Stimulated activated CD8-positive, alpha-beta memory T cell treated with anti-CD3 and anti-CD28 coated beads, Interleukin-2, amount 100 ng/mL, for 48 hours (primary cell): ENCODE results near the gene GNB1.

Experiments
- DNase-seq, 2 donors: peaks; one replicate each; pipeline ENCODE4 v3.0.0-alpha.2; 2020; ENCODE audit warnings: low read depth in 2 of 2

GNB1 gene

DNA sequence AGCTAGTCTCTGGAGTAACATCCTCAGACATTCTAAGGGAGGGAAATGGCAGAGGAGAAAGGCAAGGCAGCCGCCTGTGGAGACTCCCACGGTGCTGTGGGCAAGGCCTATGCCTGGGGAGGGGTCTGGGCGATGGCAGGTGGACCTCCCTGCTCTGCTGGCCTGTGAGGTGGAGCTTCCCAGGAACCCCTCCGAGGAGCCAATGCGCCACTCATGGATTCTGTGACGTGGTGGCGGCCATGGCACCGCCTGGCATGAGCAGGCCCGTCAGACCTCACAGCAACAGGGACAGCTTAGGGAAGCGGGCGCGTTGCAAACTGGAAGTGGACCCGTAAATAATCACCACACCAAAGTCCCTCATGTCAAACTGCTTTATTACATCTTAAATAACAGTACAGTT lies 106.0 kb downstream of the GNB1 start:
- no peak for DNase-seq

GRCh38 chr1:1783320-1783719 lies 107.6 kb downstream of the GNB1 start:
- no peak for DNase-seq

DNA sequence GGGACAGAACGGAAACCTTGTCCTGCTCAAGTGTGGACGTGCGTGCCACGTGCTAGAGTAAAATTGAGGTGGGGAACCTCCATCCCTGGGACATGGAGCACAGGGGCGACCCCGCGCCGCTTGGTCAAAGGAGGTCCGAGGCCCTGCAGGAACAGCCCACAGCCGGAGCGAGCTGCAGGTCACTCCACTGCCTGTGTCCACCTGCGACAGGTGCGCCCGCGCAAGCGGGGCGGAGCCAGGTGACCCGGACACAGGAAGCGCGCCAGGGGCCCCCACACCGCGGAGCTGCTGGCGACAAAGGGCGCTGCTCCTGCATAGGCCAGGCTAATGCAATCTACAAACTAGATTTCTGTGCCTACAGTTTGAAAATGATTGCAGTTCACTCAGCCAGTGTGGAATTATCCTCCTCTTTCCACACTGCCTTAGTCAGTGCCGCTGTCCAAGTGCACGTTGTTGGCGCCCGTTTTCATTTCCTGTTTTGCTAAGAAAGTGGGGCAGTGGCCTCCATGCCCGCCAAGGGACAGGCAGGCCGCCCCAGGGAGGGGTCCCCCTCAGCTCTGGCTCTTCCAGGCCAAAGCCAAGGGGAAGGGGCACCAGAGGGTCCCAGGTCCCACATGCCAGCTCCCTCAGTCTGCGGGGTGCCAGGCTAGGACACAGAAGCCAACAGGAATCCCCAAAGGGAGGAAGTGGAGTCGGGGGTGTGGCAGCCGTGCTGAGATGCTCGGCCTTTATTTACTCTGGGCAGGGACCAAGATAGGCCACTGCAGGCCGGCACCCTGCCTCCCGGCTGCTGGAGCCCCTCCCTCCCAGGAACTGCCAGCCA lies 108.3 kb downstream of the GNB1 start:
- DNase-seq, result no peak

DNA sequence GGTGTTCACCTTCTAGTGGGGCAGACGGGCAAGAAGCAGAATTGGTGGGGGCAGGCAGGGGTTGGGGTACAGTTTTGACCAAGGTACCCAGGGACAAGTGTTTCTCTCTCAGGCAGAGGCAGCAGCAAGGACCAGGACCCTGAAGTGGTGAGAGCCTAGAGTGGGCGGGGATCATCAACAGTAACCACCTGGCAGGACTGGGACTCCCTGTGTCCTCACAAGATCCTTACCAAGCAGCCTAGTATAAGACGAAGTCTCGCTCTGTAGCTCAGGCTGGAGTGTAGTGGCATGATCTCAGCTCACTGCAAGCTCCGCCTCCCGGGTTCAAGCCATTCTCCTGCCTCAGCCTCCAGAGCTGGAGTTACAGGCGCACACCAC lies 109.4 kb downstream of the GNB1 start:
- DNase-seq, result no peak

DNA sequence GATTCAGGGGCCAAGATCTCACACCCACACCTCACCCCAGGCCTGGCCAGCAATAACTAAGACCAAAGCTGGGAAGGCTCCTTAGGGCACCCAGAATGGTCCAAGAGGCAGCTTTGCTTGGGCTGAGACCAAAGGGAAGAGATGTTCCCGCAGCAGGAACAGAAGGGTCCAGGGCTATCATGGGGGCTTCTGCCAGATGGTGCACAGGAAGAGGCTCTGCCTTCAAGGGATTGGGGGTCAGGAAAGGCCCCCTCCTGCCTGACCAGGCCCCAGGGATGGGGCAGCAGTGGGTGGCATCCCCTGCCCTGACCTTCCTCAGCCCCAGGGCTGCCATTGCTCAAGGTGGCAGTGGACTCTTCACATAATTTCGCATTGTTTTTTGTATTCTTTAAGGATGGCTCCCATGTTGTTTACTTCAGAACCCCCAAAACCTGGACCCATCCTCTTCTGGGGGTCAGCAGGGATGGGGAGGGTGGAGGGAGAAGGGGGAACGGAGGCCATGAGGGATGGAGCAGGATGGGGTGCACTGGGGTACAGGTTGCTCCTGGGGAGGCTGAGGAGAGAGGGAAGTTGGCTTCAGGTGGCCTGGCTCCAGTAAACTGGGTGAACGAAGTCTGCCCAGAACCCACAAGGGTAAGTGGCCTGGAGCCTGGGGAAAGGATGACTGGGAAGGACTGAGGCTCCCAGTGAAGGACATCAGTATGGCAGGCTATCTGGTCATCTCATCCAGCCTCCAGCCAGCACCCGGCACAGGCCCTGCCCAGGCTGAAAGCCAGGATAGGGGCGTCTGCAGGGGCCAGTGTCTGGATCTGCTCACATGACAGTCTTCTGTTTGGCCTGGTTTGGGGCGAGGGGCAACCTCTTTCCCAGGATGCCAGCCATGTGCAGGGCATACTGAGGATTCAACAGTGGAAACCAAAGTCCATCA lies 110.0 kb downstream of the GNB1 start:
- no peak for DNase-seq

DNA sequence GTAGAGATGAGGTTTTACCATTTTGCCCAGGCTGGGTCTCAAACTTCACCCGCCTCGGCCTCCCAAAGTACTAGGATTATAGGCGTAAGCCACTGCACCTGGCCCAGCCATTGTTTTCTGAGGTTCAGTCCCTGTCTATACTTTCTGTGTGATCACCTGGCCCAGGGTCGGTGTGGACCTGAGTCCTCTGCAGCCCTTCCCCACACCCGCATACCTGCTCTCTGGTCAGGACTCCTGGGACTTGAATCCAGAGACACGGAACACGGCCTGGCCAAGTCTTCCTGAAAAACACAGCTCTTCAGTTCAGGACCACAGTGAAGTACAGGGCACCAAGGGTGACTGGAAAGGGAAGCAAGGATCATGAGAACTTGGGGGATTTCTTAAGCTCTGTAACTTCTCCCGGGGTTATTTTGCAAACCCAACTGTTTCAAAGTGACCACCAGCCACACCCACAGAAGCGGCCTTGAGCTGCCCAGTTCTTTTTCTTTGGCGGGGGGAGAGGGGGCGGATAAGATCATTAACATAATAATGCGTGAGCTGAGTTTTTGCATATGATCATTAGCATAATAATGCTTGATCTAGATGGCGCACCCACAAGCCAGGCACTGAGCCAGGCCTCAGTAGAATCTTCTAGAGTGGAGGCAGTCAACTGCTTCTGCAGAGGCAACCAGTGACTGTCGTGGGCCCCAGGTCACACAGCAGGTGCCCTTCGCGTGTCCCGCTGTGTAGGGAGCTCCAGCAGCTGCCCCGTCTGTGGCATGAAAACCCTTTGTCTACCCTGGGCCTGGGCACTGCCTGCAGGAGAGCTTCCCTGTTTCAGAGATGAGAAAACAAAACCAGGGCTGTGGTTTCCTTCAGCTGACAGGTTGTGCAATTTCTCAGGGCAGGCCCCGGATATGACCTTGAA lies 110.9 kb downstream of the GNB1 start:
- DNase-seq, result peak in 1 of 2 donors; percentile 46

DNA sequence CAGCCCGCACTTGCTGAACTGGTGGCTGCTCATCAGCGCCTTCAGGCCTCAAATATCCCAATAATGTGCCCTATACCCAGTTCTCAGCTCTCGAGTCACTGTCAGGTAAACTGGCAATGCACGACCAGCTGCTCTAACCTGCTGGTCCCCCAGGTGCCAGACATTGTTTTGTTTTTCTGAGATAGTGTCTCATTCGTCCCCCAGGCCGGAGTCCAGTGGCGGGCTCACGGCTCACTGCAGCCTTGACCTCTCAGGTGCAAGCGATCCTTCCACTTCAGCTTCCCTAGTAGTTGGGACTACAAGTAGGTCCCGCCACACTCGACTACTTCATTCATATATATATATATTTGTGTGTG lies 111.6 kb downstream of the GNB1 start:
- no peak for DNase-seq

DNA sequence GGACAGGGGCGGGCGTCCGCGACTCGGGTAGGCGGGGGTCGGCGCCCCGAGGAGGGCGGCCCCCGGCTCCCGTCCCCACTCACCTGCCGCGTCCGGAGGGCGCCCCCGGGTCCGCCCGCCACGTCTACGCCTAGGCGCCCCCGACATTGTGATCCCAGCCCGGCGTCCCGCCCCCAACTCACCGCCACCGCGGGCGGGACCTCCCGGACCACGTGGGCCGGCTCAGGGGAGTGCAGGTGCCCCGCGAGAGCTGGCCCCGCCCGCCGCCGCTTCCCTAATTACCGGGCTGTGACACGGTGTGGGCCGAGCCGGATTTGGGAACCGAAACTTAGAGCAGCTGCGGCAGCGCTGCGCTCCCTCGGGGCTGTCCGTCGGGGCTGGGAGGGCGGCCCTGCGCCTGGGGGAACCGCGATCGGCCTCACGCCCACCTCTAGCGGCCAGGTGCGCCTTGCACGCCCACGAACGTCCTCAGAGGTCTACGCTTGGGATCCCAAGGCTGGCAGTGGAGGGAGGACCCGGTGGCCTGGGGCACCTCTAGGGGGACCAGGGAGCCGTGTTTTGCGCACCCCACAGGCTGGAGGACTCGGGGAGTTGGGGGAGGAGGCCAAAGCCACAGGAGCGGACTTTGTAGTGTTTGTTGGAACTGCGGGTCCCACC lies 112.1 kb downstream of the GNB1 start:
- DNase-seq, result peak; percentile 68 to 76

DNA sequence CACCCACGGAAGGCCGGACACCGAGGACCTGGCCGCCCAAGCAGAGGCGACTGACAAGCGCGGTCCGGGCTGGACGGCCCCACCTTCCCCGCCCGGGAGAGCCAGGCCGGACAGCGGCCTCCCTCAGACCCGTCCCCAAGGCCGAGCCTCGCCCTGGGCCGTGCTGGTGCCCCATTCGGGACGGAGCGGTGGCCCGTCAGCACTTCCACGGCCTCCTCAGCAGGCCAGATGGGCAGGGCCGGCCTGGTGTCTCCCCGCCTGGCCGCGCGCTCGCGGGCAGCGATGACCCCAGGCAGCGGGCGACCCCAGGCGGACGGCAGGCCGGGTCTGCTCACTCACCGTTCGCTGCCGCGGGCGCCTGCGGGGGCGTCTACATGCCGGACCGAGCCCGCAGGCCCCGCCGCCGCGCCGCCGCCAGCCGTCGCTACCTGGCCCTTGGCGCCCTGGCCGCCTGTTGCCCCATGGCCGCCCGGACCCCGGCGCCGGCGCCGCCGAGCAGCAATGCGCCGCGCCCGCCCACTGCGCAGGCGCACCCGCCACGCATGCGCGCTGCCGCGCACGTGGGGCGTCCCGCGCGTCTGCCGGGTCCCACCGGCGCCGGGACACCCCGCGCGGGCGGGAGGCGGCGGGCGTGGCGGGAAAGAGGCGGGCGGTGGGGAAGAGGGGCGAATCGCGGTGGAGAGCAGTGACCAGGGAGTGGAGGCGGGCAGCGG lies 112.8 kb downstream of the GNB1 start, which contains the start of gene NADK:
Gene NADK, minus strand, starts transcription at position 521 of the 713 bp plus-strand sequence. CDS start 13,064 bp downstream, outside the sequence.
- DNase-seq, result peak; percentile 52 to 70

DNA sequence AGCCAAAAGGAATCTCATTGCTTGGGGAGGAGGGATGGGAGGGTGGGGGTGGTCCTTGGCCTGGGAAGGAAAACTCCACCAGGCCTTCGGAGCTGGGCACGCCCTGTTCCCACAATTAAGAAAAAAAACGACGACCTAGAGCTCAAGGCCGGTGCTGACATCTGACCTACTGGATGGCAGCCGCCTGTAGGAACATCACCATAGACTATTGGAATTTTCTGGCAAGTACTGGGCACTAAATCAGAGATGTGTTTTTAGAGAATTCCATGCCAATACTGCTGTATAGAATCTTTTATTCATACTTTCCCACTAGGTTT lies 113.3 kb downstream of the GNB1 start:
- no peak for DNase-seq

- DNase-seq, result no peak
These were observed 114.0 kb downstream of the GNB1 start for GRCh38 chr1:1776672-1777582.

- DNase-seq, result no peak
These were observed 115.3 kb downstream of the GNB1 start for GRCh38 chr1:1775327-1776226.

- DNase-seq, result no peak
These were observed 117.0 kb downstream of the GNB1 start for GRCh38 chr1:1773874-1774273.

GRCh38 chr1:1771096-1771495 lies 119.8 kb downstream of the GNB1 start:
- no peak for DNase-seq

- no peak for DNase-seq
These were observed 120.8 kb downstream of the GNB1 start for GRCh38 chr1:1770102-1770501.

GRCh38 chr1:1768249-1768992 lies 122.5 kb downstream of the GNB1 start:
- no peak for DNase-seq

- no peak for DNase-seq
These were observed 125.9 kb downstream of the GNB1 start for GRCh38 chr1:1764876-1765470.
